ENCODE measurements around the gene TOMM20. TPM values are rescaled to one million over a fixed set of nuclear protein-coding genes. Genes with fewer than 3 reads are reported as not detected.
"Not testable (repeated sequence)": the region's sequence is repeated elsewhere in the genome, so short reads cannot be mapped to it uniquely, and the experiment has no call there.

The TOMM20 gene
- total and polyA plus RNA-seq, 4 experiments from 2014 or later: 64.4 to 108 (median 86.4) TPM

- Mint-ChIP-seq H3K4me1 (peaks cover 22 to 32% (median 27%) of the 10 kb centered on the region in 4 donors), H3K9me3 (no peaks in the 10 kb centered on the region), H3K36me3 (no peaks in the 10 kb centered on the region), H3K4me3 (peak overlapping the region in 5 of 8 donors; percentile 75 to 93 (median 85)), H3K27ac (peak overlapping the region in 3 of 7 donors; percentile 85 to 88 (median 86)), H3K27me3 (no peaks in the 10 kb centered on the region)
- DNase-seq: no peak
- H3K4me1 ChIP-seq (ENCODE audit: insufficient read depth, low read length): peaks cover 21% of the 10 kb centered on the region
- no peak overlapping the region for H3K4me3 ChIP-seq (ENCODE audit: low read length in 2 of 2)
- no peaks in the 10 kb centered on the region for H3K36me3 ChIP-seq (ENCODE audit: insufficient read depth, low read length)
- ChIA-PET CTCF (ENCODE audit: partially characterized antibody) (interaction anchor here (1.3 kb wide), 1 partner anchor 9 kb away, joined by 4 read pairs; no protein-coding TSS in a partner anchor), POLR2A (ENCODE audit: partially characterized antibody) (interaction anchor here (0.6 to 2.3 kb wide), 2 partner anchors 462 to 559 kb away, joined by 3 to 10 read pairs; no protein-coding TSS in a partner anchor)
- H3K27me3 ChIP-seq (ENCODE audit: insufficient read depth, low read length): no peaks in the 10 kb centered on the region
- H3K27ac ChIP-seq (ENCODE audit: low read depth, low read length): no peak overlapping the region
- intact Hi-C loops (cut with micrococcal nuclease): loop anchor here (10.0 kb wide), 1 partner anchor 229 kb away; no protein-coding TSS in a partner anchor
- no peaks in the 10 kb centered on the region for H3K9me3 ChIP-seq (ENCODE audit: control insufficient read depth in 1 of 2, low read length in 2 of 2)
These were observed 54.6 kb downstream of the TOMM20 start for GRCh38 chr1:235073968-235074522.

GRCh38 chr1:235073331-235073967, 55.2 kb downstream of the TOMM20 start:
- H3K36me3 ChIP-seq (ENCODE audit: insufficient read depth, low read length): no peaks in the 10 kb centered on the region
- Mint-ChIP-seq H3K4me1 (peaks cover 22 to 32% (median 27%) of the 10 kb centered on the region in 4 donors), H3K27ac (no peak overlapping the region), H3K4me3 (no peak overlapping the region), H3K9me3 (no peaks in the 10 kb centered on the region), H3K27me3 (no peaks in the 10 kb centered on the region), H3K36me3 (no peaks in the 10 kb centered on the region)
- DNase-seq: no peak
- CTCF ChIA-PET (ENCODE audit: partially characterized antibody): interaction anchor here (1.3 kb wide), 1 partner anchor 10 kb away, joined by 4 read pairs; no protein-coding TSS in a partner anchor
- no peak overlapping the region for H3K27ac ChIP-seq (ENCODE audit: low read depth, low read length)
- no peaks in the 10 kb centered on the region for H3K27me3 ChIP-seq (ENCODE audit: insufficient read depth, low read length)
- intact Hi-C loops (cut with micrococcal nuclease): loop anchor here (10.0 kb wide), 1 partner anchor 229 kb away; no protein-coding TSS in a partner anchor
- H3K9me3 ChIP-seq (ENCODE audit: control insufficient read depth in 1 of 2, low read length in 2 of 2): no peaks in the 10 kb centered on the region
- H3K4me1 ChIP-seq (ENCODE audit: insufficient read depth, low read length): peaks cover 21% of the 10 kb centered on the region
- no peak overlapping the region for H3K4me3 ChIP-seq (ENCODE audit: low read length in 2 of 2)
- POLR2A ChIA-PET (ENCODE audit: partially characterized antibody): interaction anchor here (0.6 to 2.3 kb wide), 2 partner anchors 461 to 558 kb away, joined by 3 to 10 read pairs; no protein-coding TSS in a partner anchor

DNA sequence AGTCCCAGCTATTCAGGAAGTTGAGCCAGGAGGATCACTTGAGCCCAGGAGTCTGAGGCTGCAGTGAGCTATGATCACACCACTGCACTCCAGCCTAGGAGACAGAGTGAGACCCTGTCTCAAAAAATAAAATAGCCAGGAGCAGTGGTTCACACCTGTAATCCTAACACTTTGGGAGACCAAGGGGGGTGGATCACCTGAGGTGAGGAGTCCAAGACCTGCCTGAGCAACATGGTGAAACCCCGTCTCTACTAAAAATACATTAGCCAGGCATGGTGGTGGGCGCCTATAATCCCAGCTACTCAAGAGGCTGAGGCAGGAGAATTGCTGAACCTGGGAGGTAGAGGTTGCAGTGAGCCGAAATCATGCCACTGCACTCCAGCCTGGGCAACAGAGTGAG, 56.1 kb downstream of the TOMM20 start:
- intact Hi-C loops (cut with micrococcal nuclease): loop anchor here (10.0 kb wide), 1 partner anchor 228 kb away; no protein-coding TSS in a partner anchor
- H3K27ac Mint-ChIP-seq; H3K36me3 Mint-ChIP-seq; POLR2A ChIA-PET (ENCODE audit: partially characterized antibody); H3K4me3 Mint-ChIP-seq; H3K9me3 ChIP-seq (ENCODE audit: control insufficient read depth in 1 of 2, low read length in 2 of 2); H3K27me3 ChIP-seq (ENCODE audit: insufficient read depth, low read length); H3K9me3 Mint-ChIP-seq; H3K27me3 Mint-ChIP-seq; H3K36me3 ChIP-seq (ENCODE audit: insufficient read depth, low read length); H3K27ac ChIP-seq (ENCODE audit: low read depth, low read length); DNase-seq; H3K4me3 ChIP-seq (ENCODE audit: low read length in 2 of 2): not testable (repeated sequence)
- CTCF ChIA-PET (ENCODE audit: partially characterized antibody): interaction anchor here (0.9 to 1.1 kb wide), 2 partner anchors 12 to 475 kb away, joined by 3 read pairs; no protein-coding TSS in a partner anchor
- peaks cover 21 to 32% (median 27%) of the 10 kb centered on the region in 4 donors for H3K4me1 Mint-ChIP-seq
- H3K4me1 ChIP-seq (ENCODE audit: insufficient read depth, low read length): peaks cover 21% of the 10 kb centered on the region

- H3K9me3 Mint-ChIP-seq: no peaks in the 10 kb centered on the region
- H3K4me3 Mint-ChIP-seq: no peak overlapping the region
- no peaks in the 10 kb centered on the region for H3K27me3 Mint-ChIP-seq
- intact Hi-C loops (cut with micrococcal nuclease): loop anchor here (10.0 kb wide), 1 partner anchor 227 kb away; no protein-coding TSS in a partner anchor
- Histone ChIP-seq H3K4me3 (ENCODE audit: low read length in 2 of 2) (no peak overlapping the region), H3K4me1 (ENCODE audit: insufficient read depth, low read length) (peaks cover 21% of the 10 kb centered on the region), H3K27ac (ENCODE audit: low read depth, low read length) (no peak overlapping the region), H3K27me3 (ENCODE audit: insufficient read depth, low read length) (no peaks in the 10 kb centered on the region), H3K9me3 (ENCODE audit: control insufficient read depth in 1 of 2, low read length in 2 of 2) (no peaks in the 10 kb centered on the region), H3K36me3 (ENCODE audit: insufficient read depth, low read length) (no peaks in the 10 kb centered on the region)
- DNase-seq: no peak
- no peaks in the 10 kb centered on the region for H3K36me3 Mint-ChIP-seq
- CTCF ChIA-PET (ENCODE audit: partially characterized antibody): interaction anchor here (0.9 to 1.1 kb wide), 2 partner anchors 13 to 474 kb away, joined by 3 read pairs; no protein-coding TSS in a partner anchor
- peaks cover 18 to 34% (median 28%) of the 10 kb centered on the region in 4 donors for H3K4me1 Mint-ChIP-seq
- POLR2A ChIA-PET (ENCODE audit: partially characterized antibody): no interaction called here
- no peak overlapping the region for H3K27ac Mint-ChIP-seq
These were observed 56.5 kb downstream of the TOMM20 start for GRCh38 chr1:235072096-235072495.

- Histone ChIP-seq H3K4me3 (ENCODE audit: low read length in 2 of 2) (no peak overlapping the region), H3K4me1 (ENCODE audit: insufficient read depth, low read length) (peaks cover 20% of the 10 kb centered on the region), H3K9me3 (ENCODE audit: control insufficient read depth in 1 of 2, low read length in 2 of 2) (no peaks in the 10 kb centered on the region), H3K36me3 (ENCODE audit: insufficient read depth, low read length) (no peaks in the 10 kb centered on the region), H3K27me3 (ENCODE audit: insufficient read depth, low read length) (no peaks in the 10 kb centered on the region), H3K27ac (ENCODE audit: low read depth, low read length) (no peak overlapping the region)
- intact Hi-C loops (cut with micrococcal nuclease): loop anchor here (10.0 kb wide), 1 partner anchor 226 kb away; no protein-coding TSS in a partner anchor
- ChIA-PET CTCF (ENCODE audit: partially characterized antibody) (interaction anchor here (1.4 kb wide), 1 partner anchor 13 kb away, joined by 4 read pairs; no protein-coding TSS in a partner anchor), POLR2A (ENCODE audit: partially characterized antibody) (interaction anchor here (0.6 kb wide), 1 partner anchor 470 kb away, joined by 3 read pairs; no protein-coding TSS in a partner anchor)
- H3K27ac Mint-ChIP-seq: peak overlapping the region in 1 of 7 donors; percentile 74
- peaks cover 15 to 28% (median 19%) of the 10 kb centered on the region in 4 donors for H3K4me1 Mint-ChIP-seq
- no peak for DNase-seq
- H3K27me3 Mint-ChIP-seq: no peaks in the 10 kb centered on the region
- no peaks in the 10 kb centered on the region for H3K9me3 Mint-ChIP-seq
- H3K36me3 Mint-ChIP-seq: no peaks in the 10 kb centered on the region
- H3K4me3 Mint-ChIP-seq: no peak overlapping the region
These were observed 57.8 kb downstream of the TOMM20 start for GRCh38 chr1:235070819-235071218.

DNA sequence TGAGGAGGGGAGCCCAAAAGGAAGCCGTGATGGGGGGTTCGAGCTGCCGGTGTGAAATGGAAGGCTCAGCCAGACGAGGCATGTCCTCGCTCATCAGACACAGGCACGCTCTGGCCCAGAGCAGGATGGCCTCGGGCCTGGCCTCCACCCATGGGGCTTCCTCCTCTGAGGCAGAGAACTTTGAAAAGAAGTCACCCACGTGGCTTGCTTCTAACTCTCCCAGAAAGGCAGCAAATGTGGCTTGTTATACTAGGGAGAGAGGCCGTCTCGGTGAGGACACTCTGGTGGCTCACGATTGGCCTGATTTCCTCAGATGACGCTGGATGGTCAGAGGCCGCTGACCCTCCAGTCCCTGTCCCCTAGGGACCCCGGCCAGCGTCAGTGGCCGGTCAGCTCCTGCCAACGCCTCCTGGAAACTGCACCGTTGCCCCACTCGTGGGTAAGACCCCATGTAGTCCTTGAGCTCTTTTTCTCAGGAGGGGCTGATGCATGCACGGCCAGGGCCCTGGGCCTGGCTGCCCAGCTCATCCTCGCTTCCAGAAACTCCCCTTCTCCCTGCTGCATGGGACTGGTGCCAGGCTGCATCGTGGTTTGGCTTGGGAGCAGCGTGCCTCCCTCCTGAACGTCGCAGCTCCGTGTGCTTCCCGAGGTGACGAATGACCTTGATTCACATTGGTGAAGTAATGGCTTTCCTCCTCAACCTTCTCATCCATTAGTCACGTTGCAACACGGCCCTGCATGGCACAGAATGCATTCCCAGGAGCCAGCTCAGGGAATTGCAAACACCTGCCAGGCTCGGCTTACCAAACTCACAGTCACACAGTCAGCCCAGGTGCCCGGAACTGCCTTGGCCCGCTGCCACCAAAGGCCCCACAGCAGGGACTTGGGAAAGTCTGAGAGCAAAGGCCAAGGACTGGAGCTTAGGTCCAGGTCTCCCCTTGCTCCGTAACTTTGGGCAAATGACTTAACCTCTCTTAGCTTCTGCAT, 58.8 kb downstream of the TOMM20 start:
- H3K36me3 ChIP-seq (ENCODE audit: insufficient read depth, low read length): no peaks in the 10 kb centered on the region
- no peaks in the 10 kb centered on the region for H3K9me3 ChIP-seq (ENCODE audit: control insufficient read depth in 1 of 2, low read length in 2 of 2)
- no peaks in the 10 kb centered on the region for H3K9me3 Mint-ChIP-seq
- H3K27me3 Mint-ChIP-seq: no peaks in the 10 kb centered on the region
- H3K4me3 ChIP-seq (ENCODE audit: low read length in 2 of 2): no peak overlapping the region
- peaks cover 11% of the 10 kb centered on the region for H3K4me1 ChIP-seq (ENCODE audit: insufficient read depth, low read length)
- H3K27me3 ChIP-seq (ENCODE audit: insufficient read depth, low read length): no peaks in the 10 kb centered on the region
- DNase-seq: no peak
- intact Hi-C loops (cut with micrococcal nuclease): loop anchor here (10.0 kb wide), 1 partner anchor 225 kb away; no protein-coding TSS in a partner anchor
- peaks cover 6 to 18% (median 10%) of the 10 kb centered on the region in 4 donors for H3K4me1 Mint-ChIP-seq
- H3K27ac Mint-ChIP-seq: peak overlapping the region in 1 of 7 donors; percentile 23
- H3K36me3 Mint-ChIP-seq: no peaks in the 10 kb centered on the region
- H3K4me3 Mint-ChIP-seq: no peak overlapping the region
- POLR2A ChIA-PET (ENCODE audit: partially characterized antibody): no interaction called here
- no peak overlapping the region for H3K27ac ChIP-seq (ENCODE audit: low read depth, low read length)
- CTCF ChIA-PET (ENCODE audit: partially characterized antibody): interaction anchor here (1.4 kb wide), 1 partner anchor 14 kb away, joined by 4 read pairs; no protein-coding TSS in a partner anchor

Data from CD4-positive, alpha-beta memory T cell (primary cell).